Endothelial cell of umbilical vein (primary cell): Measurements from ENCODE around the gene BEND4. TPM values are rescaled to one million over a fixed set of nuclear protein-coding genes. Genes with fewer than 3 reads are reported as not detected.

Experiments used
- BruUV-seq: library from RNA; stranded (reverse); fragments of 400-500 nt; replicated peaks from 2 replicates; lab custom pipeline; 2021; lab: Mats Ljungman, UMichigan
- CTCF ChIA-PET: fragments of 300-600, 350-600 bp; sonication (Branson Sonifier 250); formaldehyde crosslinking; loops from one replicate; lab custom pipeline; 2021; ENCODE audit warnings: antibody characterized with exemption, inconsistent platforms; lab: Charles Lee
- POLR2A ChIA-PET: fragments of 300-600, 350-600 bp; sonication (Branson Sonifier 250); formaldehyde crosslinking; loops from one replicate; lab custom pipeline; 2021; ENCODE audit warnings: antibody characterized with exemption, inconsistent platforms; lab: Charles Lee
- DNase-seq: peaks from one replicate; pipeline ENCODE4 v3.0.0-alpha.2; 2011; ENCODE audit warnings: low read depth, low spot score
- FAIRE-seq: peaks from 2 replicates; lab custom pipeline; 2011; peaks lifted over from hg19 to GRCh38; lab: Jason Lieb, UNC
- H2AFZ ChIP-seq: 2 replicates; pipeline ENCODE4 v1.6.0; 2012; ENCODE audit warnings: low read depth, low read length, control low read depth, inconsistent platforms
- H3K27ac ChIP-seq: 2 replicates; pipeline ENCODE4 v1.5.1; 2011; ENCODE audit warnings: low read depth, mild to moderate bottlenecking, control low read depth, low read length, moderate library complexity; ENCODE audit not compliant: insufficient read depth
- H3K27me3 ChIP-seq, 2 experiments: 2 replicates each; pipeline versions ENCODE4 v1.6.0 to v1.6.1; 2011; ENCODE audit warnings: low read length in 2 of 2, mixed read lengths in 1 of 2; ENCODE audit not compliant: control insufficient read depth in 2 of 2, insufficient read depth in 2 of 2
- H3K36me3 ChIP-seq, 2 experiments: 2 replicates in 1 of 2; 3 replicates in 1 of 2; pipeline ENCODE4 v1.5.1; 2011; ENCODE audit warnings: low read length in 2 of 2, mild to moderate bottlenecking in 1 of 2, moderate library complexity in 1 of 2; ENCODE audit not compliant: control insufficient read depth in 2 of 2, insufficient read depth in 2 of 2; ENCODE audit errors: extremely low read depth in 1 of 2
- H3K4me1 ChIP-seq: 3 replicates; pipeline ENCODE4 v1.5.1; 2011; ENCODE audit warnings: mild to moderate bottlenecking, low read length; ENCODE audit not compliant: control insufficient read depth, insufficient read depth; ENCODE audit errors: extremely low read depth
- H3K4me2 ChIP-seq: 2 replicates; pipeline ENCODE4 v1.6.1; 2011; ENCODE audit warnings: low read length, control low read depth, mixed read lengths; ENCODE audit not compliant: insufficient read depth
- H3K4me3 ChIP-seq, 3 experiments: fragments of 200-600 bp in 1 of 3; sonication (generic), shearing (Covaris generic) in 1 of 3; replicated peaks in 1 of 3; 2 replicates each; pipeline ENCODE4 v1.5.1; 2011 to 2016; ENCODE audit warnings: control low read depth in 3 of 3, low read length in 3 of 3, mild to moderate bottlenecking in 2 of 3, inconsistent platforms in 1 of 3, low read depth in 1 of 3, moderate library complexity in 1 of 3; ENCODE audit not compliant: insufficient read depth in 1 of 3
- H3K79me2 ChIP-seq: 2 replicates; pipeline ENCODE4 v1.6.0; 2012; ENCODE audit warnings: low read length, inconsistent platforms; ENCODE audit not compliant: control insufficient read depth, insufficient read depth
- H3K9ac ChIP-seq: replicated peaks from 2 replicates; pipeline ENCODE3; 2011; ENCODE audit warnings: low read length, control low read depth; ENCODE audit not compliant: insufficient read depth; ENCODE audit errors: extremely low read depth
- H3K9me1 ChIP-seq: replicated peaks from 3 replicates; pipeline ENCODE4 v1.6.0; 2011; ENCODE audit warnings: mild to moderate bottlenecking, low read length; ENCODE audit not compliant: control insufficient read depth, insufficient read depth; ENCODE audit errors: extremely low read depth
- H3K9me3 ChIP-seq: replicated peaks from 2 replicates; pipeline ENCODE4 v1.5.1; 2012; ENCODE audit warnings: low read length, inconsistent platforms; ENCODE audit not compliant: control insufficient read depth, insufficient read depth
- H4K20me1 ChIP-seq: replicated peaks from 2 replicates; pipeline ENCODE3; 2011; ENCODE audit warnings: mild to moderate bottlenecking, low read length; ENCODE audit not compliant: control insufficient read depth, insufficient read depth; ENCODE audit errors: extremely low read depth
- EZH2 ChIP-seq: IDR thresholded peaks from 2 replicates; pipeline ENCODE4 v1.6.1; 2012; ENCODE audit warnings: borderline replicate concordance, low read depth, mild to moderate bottlenecking, moderate library complexity, low read length, inconsistent platforms; ENCODE audit not compliant: severe bottlenecking
- FOS ChIP-seq: IDR thresholded peaks from 2 replicates; pipeline ENCODE4 v1.6.1; 2011; ENCODE audit warnings: mild to moderate bottlenecking, low read length, moderate library complexity, borderline replicate concordance; ENCODE audit not compliant: insufficient read depth
- GATA2 ChIP-seq: IDR thresholded peaks from 2 replicates; pipeline ENCODE4 v1.7.0; 2011; ENCODE audit warnings: low read depth, mild to moderate bottlenecking, moderate library complexity, mixed read lengths, low read length; ENCODE audit not compliant: insufficient read length, insufficient read depth
- JUN ChIP-seq: IDR thresholded peaks from 2 replicates; pipeline ENCODE4 v1.6.1; 2011; ENCODE audit warnings: borderline replicate concordance, low read depth; ENCODE audit not compliant: insufficient read length, insufficient read depth
- MYC ChIP-seq: IDR thresholded peaks from one replicate; pipeline ENCODE4 v1.6.1; 2011; ENCODE audit warnings: mild to moderate bottlenecking, low read depth, low read length
- POLR2A ChIP-seq: IDR thresholded peaks from 2 replicates; pipeline ENCODE4 v1.6.1; 2012; ENCODE audit warnings: low read depth, mild to moderate bottlenecking, control low read depth, low read length
- POLR2AphosphoS5 ChIP-seq: IDR thresholded peaks from 2 replicates; pipeline ENCODE4 v1.6.1; 2012; ENCODE audit warnings: low read depth, mild to moderate bottlenecking, control low read depth, low read length, moderate library complexity; ENCODE audit not compliant: insufficient read depth
- dilution Hi-C: fragments of 300-500 bp; cut with MboI; formaldehyde crosslinking; loops from one replicate; pipeline ENCODE4 v1.15.0; 2019; ENCODE audit warnings: low sequenced_read_pairs; ENCODE audit not compliant: extremely low pct_ligation_motif_present
- intact Hi-C: fragments of 100-400 bp; cut with micrococcal nuclease; formaldehyde crosslinking; loops from one replicate; pipeline ENCODE4 v1.10.0; 2022
- polyA plus RNA-seq, 4 experiments: library from polyadenylated mRNA; depleted of rRNA in 3 of 4; stranded (reverse) in 3 of 4; unstranded in 1 of 4; fragments of >200 nt; gene quantifications; 2 replicates each; pipeline versions ENCODE4 v1.2.1 to v1.2.3, GENCODE V29; 2011 to 2012; ENCODE audit warnings: missing spikeins in 1 of 4
- total RNA-seq: library from RNA; stranded (reverse); gene quantifications from 2 replicates; pipeline ENCODE4 v1.2.3, GENCODE V29; 2021
- TF ChIP-seq, protein P1 (sequence below), 2 donors: IDR thresholded peaks; 1 replicate in 1 of 2; 2 replicates in 1 of 2; pipeline ENCODE4 v1.5.1; 2011; ENCODE audit warnings: low read length in 2 of 2, mild to moderate bottlenecking in 2 of 2, moderate library complexity in 2 of 2, control low read depth in 1 of 2, inconsistent platforms in 1 of 2, low read depth in 1 of 2; ENCODE audit not compliant: insufficient read depth in 1 of 2; ENCODE audit errors: extremely low read depth in 1 of 2
- TF ChIP-seq, protein P2 (sequence below): IDR thresholded peaks from 2 replicates; pipeline ENCODE4 v1.6.1; 2011; ENCODE audit not compliant: insufficient read depth, insufficient read length

BEND4 gene
- total and polyA plus RNA-seq, 2 donors (not counting 3 experiments of a cell fraction or from before 2014, with no cell fraction given): 0.01 to 0.27 TPM

DNA sequence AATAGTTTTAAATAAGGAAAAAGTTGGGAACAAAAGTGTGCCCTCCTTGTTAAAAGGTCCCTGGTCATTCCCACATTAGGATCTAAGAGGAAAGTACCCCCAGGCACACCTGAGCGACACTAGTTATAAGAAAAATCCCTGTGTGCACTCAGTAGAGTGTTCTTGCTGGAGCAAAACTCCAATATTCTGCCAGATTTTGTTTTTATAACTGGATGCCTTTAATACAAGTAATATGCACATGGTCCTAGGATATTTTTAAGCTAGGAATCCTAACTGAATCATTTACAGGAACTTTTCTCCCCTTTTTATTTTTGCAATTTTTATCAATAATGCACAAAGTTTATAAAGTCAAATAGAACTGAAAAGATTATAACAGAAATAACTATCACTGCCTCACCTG, 68.6 kb downstream of the BEND4 start:
- H3K4me2 ChIP-seq: no peak overlapping the region
- H3K27ac ChIP-seq: no peak overlapping the region
- no peak for FAIRE-seq
- TF ChIP-seq JUN: no peak
- TF ChIP-seq FOS: no peak
- TF ChIP-seq, protein P1, sequence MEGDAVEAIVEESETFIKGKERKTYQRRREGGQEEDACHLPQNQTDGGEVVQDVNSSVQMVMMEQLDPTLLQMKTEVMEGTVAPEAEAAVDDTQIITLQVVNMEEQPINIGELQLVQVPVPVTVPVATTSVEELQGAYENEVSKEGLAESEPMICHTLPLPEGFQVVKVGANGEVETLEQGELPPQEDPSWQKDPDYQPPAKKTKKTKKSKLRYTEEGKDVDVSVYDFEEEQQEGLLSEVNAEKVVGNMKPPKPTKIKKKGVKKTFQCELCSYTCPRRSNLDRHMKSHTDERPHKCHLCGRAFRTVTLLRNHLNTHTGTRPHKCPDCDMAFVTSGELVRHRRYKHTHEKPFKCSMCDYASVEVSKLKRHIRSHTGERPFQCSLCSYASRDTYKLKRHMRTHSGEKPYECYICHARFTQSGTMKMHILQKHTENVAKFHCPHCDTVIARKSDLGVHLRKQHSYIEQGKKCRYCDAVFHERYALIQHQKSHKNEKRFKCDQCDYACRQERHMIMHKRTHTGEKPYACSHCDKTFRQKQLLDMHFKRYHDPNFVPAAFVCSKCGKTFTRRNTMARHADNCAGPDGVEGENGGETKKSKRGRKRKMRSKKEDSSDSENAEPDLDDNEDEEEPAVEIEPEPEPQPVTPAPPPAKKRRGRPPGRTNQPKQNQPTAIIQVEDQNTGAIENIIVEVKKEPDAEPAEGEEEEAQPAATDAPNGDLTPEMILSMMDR (IDR thresholded peaks at IDR 0.05; ENCODE audit: extremely low read depth in 1 of 2, insufficient read depth in 1 of 2, low read depth in 1 of 2, low read length in 2 of 2): no peak
- TF ChIP-seq, protein P2, sequence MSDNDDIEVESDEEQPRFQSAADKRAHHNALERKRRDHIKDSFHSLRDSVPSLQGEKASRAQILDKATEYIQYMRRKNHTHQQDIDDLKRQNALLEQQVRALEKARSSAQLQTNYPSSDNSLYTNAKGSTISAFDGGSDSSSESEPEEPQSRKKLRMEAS: no peak
- TF ChIP-seq POLR2A: no peak
- TF ChIP-seq MYC: no peak
- H3K79me2 ChIP-seq: no peaks in the 10 kb centered on the region
- no TSS peak for BruUV-seq
- POLR2A ChIA-PET: no interaction called here
- no peaks in the 10 kb centered on the region for H3K27me3 ChIP-seq
- no peak overlapping the region for H3K4me3 ChIP-seq
- no peak overlapping the region for H3K9ac ChIP-seq
- H3K9me1 ChIP-seq: no peaks in the 10 kb centered on the region
- H3K9me3 ChIP-seq: no peaks in the 10 kb centered on the region
- H4K20me1 ChIP-seq: no peaks in the 10 kb centered on the region
- peaks cover 0 to 2% of the 10 kb centered on the region in 2 experiments for H3K36me3 ChIP-seq
- CTCF ChIA-PET: no interaction called here
- no peaks in the 10 kb centered on the region for H3K4me1 ChIP-seq
- dilution Hi-C loops: no loop called here
- no peak overlapping the region for H2AFZ ChIP-seq
- intact Hi-C loops: no loop called here
- no peak for DNase-seq

DNA sequence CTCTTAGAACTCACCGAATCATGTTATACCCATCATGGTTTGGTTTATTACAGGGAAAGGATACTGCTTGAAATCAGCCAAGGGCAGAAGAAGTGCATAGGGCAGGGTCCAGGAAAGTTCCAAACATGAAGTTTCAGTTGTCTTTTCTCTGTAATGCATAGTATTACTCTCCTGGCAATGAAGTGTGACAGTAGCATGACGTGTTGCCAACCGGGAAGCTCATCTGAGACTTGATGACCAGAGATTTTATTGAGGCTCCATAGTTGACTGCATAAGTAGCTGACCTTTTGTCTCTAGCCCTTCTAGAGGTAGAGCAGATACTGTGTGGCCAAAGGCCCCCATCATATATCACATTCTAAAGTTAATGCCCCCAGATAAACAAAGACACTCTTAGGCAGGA, 72.1 kb downstream of the BEND4 start:
- POLR2A ChIA-PET: no interaction called here
- FAIRE-seq (no peak), DNase-seq (no peak)
- Histone ChIP-seq H3K9me1 (no peaks in the 10 kb centered on the region), H3K36me3 (no peaks in the 10 kb centered on the region), H4K20me1 (no peaks in the 10 kb centered on the region), H2AFZ (no peak overlapping the region), H3K4me3 (no peak overlapping the region), H3K4me1 (no peaks in the 10 kb centered on the region), H3K79me2 (no peaks in the 10 kb centered on the region), H3K9ac (no peak overlapping the region), H3K9me3 (no peaks in the 10 kb centered on the region), H3K4me2 (no peak overlapping the region), H3K27me3 (no peaks in the 10 kb centered on the region), H3K27ac (no peak overlapping the region)
- CTCF ChIA-PET: no interaction called here
- dilution Hi-C loops (no loop called here), intact Hi-C loops (no loop called here)
- BruUV-seq: no TSS peak
- TF ChIP-seq JUN (no peak), EZH2 (no peak), POLR2A (no peak), POLR2AphosphoS5 (no peak), FOS (no peak), MYC (no peak), GATA2 (no peak)
- TF ChIP-seq, protein P2: no peak
- TF ChIP-seq, protein P1 (IDR thresholded peaks at IDR 0.05; ENCODE audit: extremely low read depth in 1 of 2, insufficient read depth in 1 of 2, low read depth in 1 of 2, low read length in 2 of 2): no peak
